ENCODE measurements around the gene PTPRR. TPM values are rescaled to one million over a fixed set of nuclear protein-coding genes. Genes with fewer than 3 reads are reported as not detected.

Gene PTPRR
- total and polyA plus RNA-seq, 10 of the 15 experiments (the other 5 are each of a cell fraction or from before 2014, with no cell fraction given) = 0.14 to 3.1 (median 0.42) TPM

- no peak for TF ChIP-seq PAX8 (IDR thresholded peaks at IDR 0.05)
- TF ChIP-seq ASH2L (IDR thresholded peaks at IDR 0.05; ENCODE audit: borderline replicate concordance, low read depth) = no peak
These were observed 222.2 kb downstream of the PTPRR start (continued) for GRCh38 chr12:70698345-70698744.

GRCh38 chr12:70695361-70696023, 225.0 kb downstream of the PTPRR start:
- no peaks in the 10 kb centered on the region for H3K36me3 ChIP-seq (ENCODE audit: control insufficient read depth in 2 of 2, insufficient read depth in 2 of 2, low read length in 1 of 2)
- no peak for TF ChIP-seq ATF2 (IDR thresholded peaks at IDR 0.05; ENCODE audit: low read length)
- no peak for TF ChIP-seq ZBTB33 (IDR thresholded peaks at IDR 0.05)
- no peak for TF ChIP-seq CBX5 (IDR thresholded peaks at IDR 0.05; ENCODE audit: low read depth)
- TF ChIP-seq MXI1 (IDR thresholded peaks at IDR 0.05; ENCODE audit: low read depth, low read length) = no peak
- TF ChIP-seq NFYA (IDR thresholded peaks at IDR 0.05; ENCODE audit: borderline replicate concordance, low read depth, low read length) = no peak
- TF ChIP-seq ZNF217 (IDR thresholded peaks at IDR 0.05) = no peak
- no peak for TF ChIP-seq IRF5 (IDR thresholded peaks at IDR 0.05; ENCODE audit: borderline replicate concordance)
- no peak for TF ChIP-seq ZNF207 (IDR thresholded peaks at IDR 0.05; ENCODE audit: borderline replicate concordance)
- TF ChIP-seq SREBF1 (IDR thresholded peaks at IDR 0.05; ENCODE audit: low read length) = no peak
- TF ChIP-seq POU2F2 (IDR thresholded peaks at IDR 0.05; ENCODE audit: borderline replicate concordance, low read depth, low read length) = no peak
- TF ChIP-seq POLR2AphosphoS2 (IDR thresholded peaks at IDR 0.05; ENCODE audit: low read depth, low read length) = no peak
- TF ChIP-seq ZNF24 (IDR thresholded peaks at IDR 0.05) = no peak
- TF ChIP-seq SKIL (IDR thresholded peaks at IDR 0.05; ENCODE audit: low read depth, poor library complexity, severe bottlenecking) = no peak
- no peak for TF ChIP-seq TAF1 (IDR thresholded peaks at IDR 0.05; ENCODE audit: borderline replicate concordance, low read depth, low read length)
- no peaks in the 10 kb centered on the region for H3K79me2 ChIP-seq (ENCODE audit: control insufficient read depth, insufficient read depth, low read length)
- DNase-seq (ENCODE audit: low read depth, low spot score) = no peak
- in situ Hi-C loops (cut with MboI) (no loop called here), intact Hi-C loops (cut with micrococcal nuclease; ENCODE audit: unreplicated experiment) (no loop called here)
- CTCF ChIA-PET = no interaction called here
- H3K4me2 ChIP-seq (ENCODE audit: control insufficient read depth, insufficient read depth) = no peak overlapping the region
- H3K4me1 ChIP-seq (ENCODE audit: control insufficient read depth, insufficient read depth, low read length) = no peaks in the 10 kb centered on the region
- no peaks in the 10 kb centered on the region for H4K20me1 ChIP-seq (ENCODE audit: control insufficient read depth, insufficient read depth)
- BruUV-seq (replicated peaks) = no TSS peak
- H3K4me3 ChIP-seq = no peak overlapping the region
- no peak overlapping the region for H3K27ac ChIP-seq (ENCODE audit: control insufficient read depth, insufficient read depth)
- 48% methylated on average over 3 of the region's 3 CpGs for WGBS (ENCODE audit: insufficient coverage, insufficient replicate concordance, low lambda C conversion rate, missing lambda C conversion rate)
- FAIRE-seq = no peak
- POLR2A ChIA-PET = no interaction called here
- RAD21 ChIA-PET (ENCODE audit: unreplicated experiment) = no interaction called here
- no peaks in the 10 kb centered on the region for H3K27me3 ChIP-seq (replicated peaks in 1 of 2; ENCODE audit: control insufficient read depth in 2 of 2, insufficient read depth in 2 of 2, low read length in 1 of 2)
- no peaks in the 10 kb centered on the region for H3K9me3 ChIP-seq (replicated peaks; ENCODE audit: control insufficient read depth, insufficient read depth, low read length)
- H3K9ac ChIP-seq (ENCODE audit: control insufficient read depth, insufficient read depth, low read length) = no peak overlapping the region
- no peak overlapping the region for H2AFZ ChIP-seq (ENCODE audit: control insufficient read depth, low read depth, low read length)
- SMC1A ChIA-PET (ENCODE audit: uncharacterized antibody, unreplicated experiment) = no interaction called here
- no peak for ATAC-seq
